GM12864 (cell line): ENCODE results near the gene TENM3.

Experiments
- DNase-seq: peaks from one replicate; pipeline ENCODE4 v3.0.0-alpha.2; 2011; ENCODE audit warnings: low read depth
- H3K4me3 ChIP-seq: 2 replicates; pipeline ENCODE4 v1.5.1; 2011; ENCODE audit warnings: mild to moderate bottlenecking, low read depth, low read length, control low read depth
- TF ChIP-seq, protein P1 (sequence below): IDR thresholded peaks from 2 replicates; pipeline ENCODE4 v1.5.1; 2011; ENCODE audit warnings: low read depth, mild to moderate bottlenecking, moderate library complexity, low read length, control low read depth, inconsistent platforms; ENCODE audit errors: missing control alignments

The TENM3 gene

DNA sequence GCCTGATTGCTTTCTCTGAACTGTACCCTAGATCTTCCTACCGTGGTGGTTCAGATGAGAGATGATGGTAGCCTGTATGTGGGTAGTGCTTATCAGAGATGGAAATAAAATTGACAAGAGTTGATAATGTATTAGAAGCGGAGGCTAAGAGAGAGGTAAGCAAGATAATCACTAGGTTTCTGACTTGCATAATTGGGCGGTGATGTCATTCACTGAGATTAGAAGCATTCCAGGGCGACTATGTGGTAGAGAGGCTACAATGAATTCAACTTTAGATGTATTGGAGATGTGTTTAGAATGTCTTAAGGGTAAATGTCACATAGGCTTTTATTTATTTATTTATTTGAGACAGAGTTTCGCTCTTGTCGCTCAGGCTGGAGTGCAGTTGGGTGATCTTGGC, 415 bp upstream of the TENM3 start:
- no peak overlapping the region for H3K4me3 ChIP-seq
- DNase-seq: no peak
- TF ChIP-seq, protein P1, sequence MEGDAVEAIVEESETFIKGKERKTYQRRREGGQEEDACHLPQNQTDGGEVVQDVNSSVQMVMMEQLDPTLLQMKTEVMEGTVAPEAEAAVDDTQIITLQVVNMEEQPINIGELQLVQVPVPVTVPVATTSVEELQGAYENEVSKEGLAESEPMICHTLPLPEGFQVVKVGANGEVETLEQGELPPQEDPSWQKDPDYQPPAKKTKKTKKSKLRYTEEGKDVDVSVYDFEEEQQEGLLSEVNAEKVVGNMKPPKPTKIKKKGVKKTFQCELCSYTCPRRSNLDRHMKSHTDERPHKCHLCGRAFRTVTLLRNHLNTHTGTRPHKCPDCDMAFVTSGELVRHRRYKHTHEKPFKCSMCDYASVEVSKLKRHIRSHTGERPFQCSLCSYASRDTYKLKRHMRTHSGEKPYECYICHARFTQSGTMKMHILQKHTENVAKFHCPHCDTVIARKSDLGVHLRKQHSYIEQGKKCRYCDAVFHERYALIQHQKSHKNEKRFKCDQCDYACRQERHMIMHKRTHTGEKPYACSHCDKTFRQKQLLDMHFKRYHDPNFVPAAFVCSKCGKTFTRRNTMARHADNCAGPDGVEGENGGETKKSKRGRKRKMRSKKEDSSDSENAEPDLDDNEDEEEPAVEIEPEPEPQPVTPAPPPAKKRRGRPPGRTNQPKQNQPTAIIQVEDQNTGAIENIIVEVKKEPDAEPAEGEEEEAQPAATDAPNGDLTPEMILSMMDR: no peak

GRCh38 chr4:182245041-182245440, 1.8 kb downstream of the TENM3 start:
- H3K4me3 ChIP-seq: no peak overlapping the region
- no peak for DNase-seq
- TF ChIP-seq, protein P1: no peak

DNA sequence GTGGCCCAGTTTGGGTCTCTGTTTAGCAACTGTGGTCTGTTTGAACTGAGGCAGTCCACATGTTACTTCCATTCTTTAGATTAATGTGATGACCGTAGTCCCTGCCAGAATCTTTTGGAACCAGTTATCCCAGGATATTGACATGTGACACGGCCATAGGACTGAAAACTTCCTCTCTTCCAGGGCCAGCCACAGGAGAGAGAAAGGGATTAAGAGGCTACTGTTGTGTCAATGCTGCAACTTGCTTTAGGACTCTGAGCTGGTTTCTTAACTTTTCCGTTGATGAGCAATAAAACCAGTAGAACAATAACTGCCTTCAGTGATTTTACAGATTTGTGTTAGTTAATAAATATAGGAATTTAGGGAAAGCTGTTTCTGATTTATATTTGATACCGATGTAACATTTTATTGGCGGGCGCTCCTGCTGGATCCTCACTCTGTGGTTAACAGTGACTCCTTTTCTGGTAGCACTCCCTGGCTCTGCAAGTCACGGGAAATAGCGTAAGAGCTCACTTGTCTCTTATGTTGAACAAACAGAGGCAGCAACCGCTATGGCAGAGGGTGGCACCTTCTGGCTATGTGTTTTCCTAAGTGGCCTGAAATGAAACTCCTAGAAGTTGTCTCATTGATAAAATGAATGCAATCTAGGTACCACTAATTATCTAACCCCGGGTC, 2.5 kb downstream of the TENM3 start:
- no peak overlapping the region for H3K4me3 ChIP-seq
- no peak for DNase-seq
- TF ChIP-seq, protein P1: no peak

DNA sequence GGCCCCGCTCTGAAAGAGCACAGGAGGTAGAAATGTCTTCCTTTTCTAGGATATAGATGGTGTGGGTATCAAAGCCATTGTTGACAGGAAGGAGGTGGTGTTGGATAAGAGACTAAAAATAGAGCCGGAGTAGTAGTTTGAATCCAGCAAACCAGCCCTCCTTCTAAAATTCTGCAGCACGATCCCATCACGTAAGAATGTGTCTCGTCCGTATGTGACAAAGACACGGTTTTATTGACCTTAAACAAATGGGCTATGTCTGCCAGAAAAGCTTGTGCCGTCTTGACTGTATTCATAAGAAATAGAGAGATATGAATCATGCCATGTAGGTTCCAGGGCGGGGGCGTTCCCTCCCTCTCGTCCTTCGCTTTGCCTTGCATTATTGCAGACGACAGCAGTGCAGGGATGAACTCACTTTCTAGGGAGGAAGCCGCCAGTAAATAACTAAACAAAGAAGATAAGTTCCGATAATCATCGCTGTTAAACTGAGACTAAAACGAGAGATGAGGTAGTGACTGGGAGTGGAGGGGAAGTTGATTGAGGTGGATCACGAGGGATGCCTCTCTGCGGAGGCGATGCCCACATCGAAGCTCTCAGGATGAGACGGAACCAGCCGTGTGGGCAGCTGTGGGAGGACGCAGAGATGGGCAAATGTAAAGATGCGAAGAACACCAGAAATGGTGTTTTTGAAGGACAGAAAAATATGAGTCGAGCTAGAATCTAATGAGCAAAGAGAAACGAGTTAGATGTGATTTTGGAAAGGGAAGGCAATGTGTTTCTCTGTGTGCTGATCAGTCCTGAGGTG, 3.4 kb downstream of the TENM3 start:
- DNase-seq: no peak
- TF ChIP-seq, protein P1: no peak
- H3K4me3 ChIP-seq: no peak overlapping the region

GRCh38 chr4:182248295-182248694, 5.1 kb downstream of the TENM3 start:
- DNase-seq: no peak
- no peak overlapping the region for H3K4me3 ChIP-seq
- TF ChIP-seq, protein P1: no peak

DNA sequence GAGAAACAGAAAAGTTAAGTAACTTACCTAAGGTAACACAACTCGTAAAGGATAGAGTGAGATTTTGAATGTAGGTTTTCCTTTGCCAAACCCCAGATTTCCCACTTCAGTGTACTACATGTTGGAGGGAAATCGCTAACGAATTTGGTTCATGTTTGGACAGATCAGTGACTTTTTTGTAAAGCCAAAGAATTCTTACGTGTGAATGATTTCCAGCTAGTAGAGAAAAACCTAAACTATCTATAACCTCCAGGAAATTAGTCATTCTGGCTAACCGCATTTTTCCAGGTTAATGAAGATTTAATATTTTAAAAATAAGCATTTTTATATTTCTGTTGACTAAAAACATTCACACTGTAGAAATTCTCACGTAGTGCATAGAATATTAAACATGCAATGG, 7.2 kb downstream of the TENM3 start:
- H3K4me3 ChIP-seq: no peak overlapping the region
- TF ChIP-seq, protein P1: no peak
- no peak for DNase-seq
